ENCODE results near the gene GRID2.

GRCh38 chr4:92535599-92535998 is 231.8 kb downstream of the GRID2 start:
- TF ChIP-seq TAF1 (IDR thresholded peaks at IDR 0.05; ENCODE audit: borderline replicate concordance, low read depth, low read length) (no peak), POLR2A (IDR thresholded peaks at IDR 0.05; ENCODE audit: low read depth, low read length) (no peak), POLR2AphosphoS5 (IDR thresholded peaks at IDR 0.05; ENCODE audit: low read depth, low read length) (no peak)
